Calu3 (cell line): ENCODE data around the gene PCSK6. TPM values are rescaled to one million over a fixed set of nuclear protein-coding genes. Genes with fewer than 3 reads are reported as not detected.

Experiments used
- BruUV-seq: library from RNA; stranded (reverse); fragments of 400-500 nt; replicated peaks from 2 replicates; lab custom pipeline; 2021; lab: Mats Ljungman, UMichigan
- CTCF ChIA-PET: fragments of 300-600 bp; sonication (Branson Sonifier 250); formaldehyde crosslinking; loops from one replicate; lab custom pipeline; 2022; ENCODE audit warnings: antibody characterized with exemption; lab: Charles Lee
- DNase-seq: peaks from one replicate; pipeline ENCODE4 v3.0.0; 2022
- H3K27ac Mint-ChIP-seq: one replicate; pipeline ENCODE4 v1.8.0; 2022; ENCODE audit warnings: mixed read lengths; ENCODE audit not compliant: unreplicated experiment
- H3K27me3 Mint-ChIP-seq: one replicate; pipeline ENCODE4 v1.8.0; 2022; ENCODE audit warnings: mixed read lengths; ENCODE audit not compliant: unreplicated experiment
- H3K36me3 Mint-ChIP-seq: one replicate; pipeline ENCODE4 v1.8.0; 2022; ENCODE audit warnings: mild to moderate bottlenecking, moderate library complexity, mixed read lengths; ENCODE audit not compliant: insufficient read depth, unreplicated experiment
- H3K4me1 Mint-ChIP-seq: one replicate; pipeline ENCODE4 v1.8.0; 2022; ENCODE audit warnings: mild to moderate bottlenecking, low read depth, mixed read lengths; ENCODE audit not compliant: unreplicated experiment
- H3K4me3 Mint-ChIP-seq: one replicate; pipeline ENCODE4 v1.8.0; 2022; ENCODE audit warnings: mild to moderate bottlenecking, low read depth, moderate library complexity, mixed read lengths; ENCODE audit not compliant: unreplicated experiment
- H3K9me3 Mint-ChIP-seq: one replicate; pipeline ENCODE4 v1.8.0; 2022; ENCODE audit warnings: low read depth, mixed read lengths; ENCODE audit not compliant: unreplicated experiment
- intact Hi-C: fragments of 100-400 bp; cut with micrococcal nuclease; formaldehyde crosslinking; loops from one replicate; pipeline ENCODE4 v1.10.0; 2022; ENCODE audit not compliant: unreplicated experiment
- total RNA-seq: library from RNA; stranded (reverse); gene quantifications from 2 replicates; pipeline ENCODE4 v1.2.3, GENCODE V29; 2022
- TF ChIP-seq, protein P1 (sequence below): fragments of 200-600 bp; IDR thresholded peaks from one replicate; pipeline ENCODE4 v1.8.0; 2022; ENCODE audit warnings: antibody characterized with exemption; ENCODE audit not compliant: unreplicated experiment

The PCSK6 gene
- total RNA-seq, 1 experiment from 2014 or later: 5.1 TPM

DNA sequence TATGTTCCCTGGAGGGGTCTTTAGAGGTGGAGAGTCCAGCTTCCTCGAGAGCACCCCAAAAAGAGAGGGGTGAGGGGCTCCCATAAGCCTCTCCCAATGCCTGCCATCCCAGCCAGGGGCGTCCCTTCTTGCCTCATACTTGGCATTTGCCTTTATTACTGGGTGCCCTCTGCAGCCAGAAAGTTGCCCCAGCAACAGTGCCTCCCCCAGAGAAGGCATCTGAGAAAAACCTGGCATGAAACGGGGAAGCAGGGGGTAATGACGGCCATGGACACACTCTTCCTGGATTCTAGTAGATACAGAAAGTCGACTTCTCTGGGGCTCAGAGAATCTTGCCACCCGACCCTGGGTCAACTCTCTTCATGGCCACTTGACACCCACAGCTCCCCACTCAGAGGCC, 90.1 kb downstream of the PCSK6 start:
- intact Hi-C loops: no loop called here
- no peak for DNase-seq
- TF ChIP-seq, protein P1, sequence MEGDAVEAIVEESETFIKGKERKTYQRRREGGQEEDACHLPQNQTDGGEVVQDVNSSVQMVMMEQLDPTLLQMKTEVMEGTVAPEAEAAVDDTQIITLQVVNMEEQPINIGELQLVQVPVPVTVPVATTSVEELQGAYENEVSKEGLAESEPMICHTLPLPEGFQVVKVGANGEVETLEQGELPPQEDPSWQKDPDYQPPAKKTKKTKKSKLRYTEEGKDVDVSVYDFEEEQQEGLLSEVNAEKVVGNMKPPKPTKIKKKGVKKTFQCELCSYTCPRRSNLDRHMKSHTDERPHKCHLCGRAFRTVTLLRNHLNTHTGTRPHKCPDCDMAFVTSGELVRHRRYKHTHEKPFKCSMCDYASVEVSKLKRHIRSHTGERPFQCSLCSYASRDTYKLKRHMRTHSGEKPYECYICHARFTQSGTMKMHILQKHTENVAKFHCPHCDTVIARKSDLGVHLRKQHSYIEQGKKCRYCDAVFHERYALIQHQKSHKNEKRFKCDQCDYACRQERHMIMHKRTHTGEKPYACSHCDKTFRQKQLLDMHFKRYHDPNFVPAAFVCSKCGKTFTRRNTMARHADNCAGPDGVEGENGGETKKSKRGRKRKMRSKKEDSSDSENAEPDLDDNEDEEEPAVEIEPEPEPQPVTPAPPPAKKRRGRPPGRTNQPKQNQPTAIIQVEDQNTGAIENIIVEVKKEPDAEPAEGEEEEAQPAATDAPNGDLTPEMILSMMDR: no peak
- H3K9me3 Mint-ChIP-seq: no peaks in the 10 kb centered on the region
- H3K27me3 Mint-ChIP-seq: peaks cover 16% of the 10 kb centered on the region
- H3K27ac Mint-ChIP-seq: no peak overlapping the region
- H3K4me1 Mint-ChIP-seq: no peaks in the 10 kb centered on the region
- no peaks in the 10 kb centered on the region for H3K36me3 Mint-ChIP-seq
- BruUV-seq: no TSS peak
- H3K4me3 Mint-ChIP-seq: no peak overlapping the region
- CTCF ChIA-PET: no interaction called here

GRCh38 chr15:101398247-101398646, 91.3 kb downstream of the PCSK6 start:
- intact Hi-C loops: no loop called here
- no peak for DNase-seq
- Mint-ChIP-seq H3K9me3 (no peaks in the 10 kb centered on the region), H3K4me3 (no peak overlapping the region), H3K27me3 (peaks cover 16% of the 10 kb centered on the region), H3K27ac (no peak overlapping the region), H3K4me1 (no peaks in the 10 kb centered on the region), H3K36me3 (no peaks in the 10 kb centered on the region)
- BruUV-seq: no TSS peak
- TF ChIP-seq, protein P1: no peak
- CTCF ChIA-PET: no interaction called here

DNA sequence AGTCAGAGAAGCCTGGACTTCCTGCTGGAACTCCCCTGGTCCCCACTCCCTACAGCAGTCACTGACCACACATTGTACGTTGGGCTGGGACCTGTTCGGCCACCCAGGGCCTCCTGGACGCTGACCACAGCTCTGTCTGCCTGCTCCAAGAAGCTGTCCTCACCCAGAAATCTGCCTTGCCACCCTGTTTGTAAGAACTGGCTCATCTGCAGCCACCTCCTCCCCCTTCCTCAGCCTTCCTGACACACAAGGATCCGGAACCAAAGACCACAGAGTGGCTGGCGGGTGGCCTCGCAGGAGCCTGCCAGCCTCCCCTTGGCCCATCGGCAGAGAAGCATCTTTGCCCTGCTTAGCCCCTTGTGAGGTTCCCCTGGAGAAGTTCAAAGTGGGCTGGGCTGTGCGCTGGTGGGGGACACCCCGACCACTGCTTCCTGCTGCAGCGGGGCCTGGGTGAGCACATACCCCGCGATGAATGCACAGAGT, 91.9 kb downstream of the PCSK6 start:
- H3K9me3 Mint-ChIP-seq: no peaks in the 10 kb centered on the region
- CTCF ChIA-PET: no interaction called here
- peaks cover 16% of the 10 kb centered on the region for H3K27me3 Mint-ChIP-seq
- BruUV-seq: no TSS peak
- no peak overlapping the region for H3K27ac Mint-ChIP-seq
- no peak overlapping the region for H3K4me3 Mint-ChIP-seq
- TF ChIP-seq, protein P1: no peak
- no peak for DNase-seq
- H3K36me3 Mint-ChIP-seq: no peaks in the 10 kb centered on the region
- no peaks in the 10 kb centered on the region for H3K4me1 Mint-ChIP-seq
- intact Hi-C loops: no loop called here

GRCh38 chr15:101396484-101397261, 92.8 kb downstream of the PCSK6 start:
- Mint-ChIP-seq H3K4me1 (no peaks in the 10 kb centered on the region), H3K9me3 (no peaks in the 10 kb centered on the region), H3K4me3 (no peak overlapping the region), H3K36me3 (no peaks in the 10 kb centered on the region), H3K27ac (no peak overlapping the region), H3K27me3 (peaks cover 16% of the 10 kb centered on the region)
- DNase-seq: no peak
- TF ChIP-seq, protein P1: no peak
- intact Hi-C loops: no loop called here
- CTCF ChIA-PET: no interaction called here
- BruUV-seq: no TSS peak
